T-helper 22 cell (primary cell): ENCODE data around the gene CXCL17.
"Not testable (repeated sequence)": the region's sequence is repeated elsewhere in the genome, so short reads cannot be mapped to it uniquely, and the experiment has no call there.

ENCODE experiments used
- DNase-seq: peaks from one replicate; pipeline ENCODE4 v3.0.0-alpha.2; 2020; ENCODE audit warnings: low read depth

The CXCL17 gene

GRCh38 chr19:42442833-42443232, at the start of gene CXCL17:
Gene CXCL17, minus strand, starts transcription at chr19:42442946. Its CDS starts 114 bp downstream, at chr19:42442832.
- no peak for DNase-seq

- DNase-seq: no peak
Measured at GRCh38 chr19:42488783-42489521, 46.2 kb upstream of the CXCL17 start.

GRCh38 chr19:42487798-42488178, 45.0 kb upstream of the CXCL17 start:
- DNase-seq: no peak

- DNase-seq: no peak
Measured at GRCh38 chr19:42487032-42487797, 44.5 kb upstream of the CXCL17 start.

GRCh38 chr19:42485036-42485435, 42.3 kb upstream of the CXCL17 start:
- DNase-seq: not testable (repeated sequence)

GRCh38 chr19:42480335-42481095, 37.8 kb upstream of the CXCL17 start:
- DNase-seq: no peak

GRCh38 chr19:42479736-42480135, 37.0 kb upstream of the CXCL17 start:
- DNase-seq: no peak

GRCh38 chr19:42478765-42479311, 36.1 kb upstream of the CXCL17 start:
- DNase-seq: no peak

- DNase-seq: no peak
Measured at GRCh38 chr19:42477933-42478332, 35.2 kb upstream of the CXCL17 start.

GRCh38 chr19:42477117-42477516, 34.4 kb upstream of the CXCL17 start:
- DNase-seq: no peak

GRCh38 chr19:42475366-42475765, 32.6 kb upstream of the CXCL17 start:
- DNase-seq: no peak

- no peak for DNase-seq
Measured at GRCh38 chr19:42474743-42475142, 32.0 kb upstream of the CXCL17 start.

- no peak for DNase-seq
Measured at GRCh38 chr19:42473686-42474085, 30.9 kb upstream of the CXCL17 start.

- DNase-seq: no peak
Measured at GRCh38 chr19:42472402-42473147, 29.8 kb upstream of the CXCL17 start.

- DNase-seq: no peak
Measured at GRCh38 chr19:42471554-42472249, 29.0 kb upstream of the CXCL17 start.

- no peak for DNase-seq
Measured at GRCh38 chr19:42469311-42470235, 26.8 kb upstream of the CXCL17 start.

GRCh38 chr19:42468273-42468796, 25.6 kb upstream of the CXCL17 start:
- no peak for DNase-seq

- DNase-seq: no peak
Measured at GRCh38 chr19:42467183-42467760, 24.5 kb upstream of the CXCL17 start.

- DNase-seq: no peak
Measured at GRCh38 chr19:42466521-42467182, 23.9 kb upstream of the CXCL17 start.
